ENCODE measurements around the gene LGALS1.

- no peak for TF ChIP-seq POLR2A (IDR thresholded peaks at IDR 0.05)
- TF ChIP-seq CTCF (IDR thresholded peaks at IDR 0.05): no peak
Observed at GRCh38 chr22:37728620-37729019, 53.2 kb downstream of the LGALS1 start.

Measured in right lobe of liver (tissue), 4 donors.